Mucosa of stomach (tissue), 1 donor: ENCODE results near the gene KDR.

Experiments used
- H3K27me3 ChIP-seq: one replicate; pipeline ENCODE4 v1.7.0; 2013; ENCODE audit warnings: mild to moderate bottlenecking, low read length; ENCODE audit not compliant: control insufficient read depth, insufficient read depth
- H3K36me3 ChIP-seq: one replicate; pipeline ENCODE4 v1.7.0; 2013; ENCODE audit warnings: low read length; ENCODE audit not compliant: control insufficient read depth, insufficient read depth
- H3K4me1 ChIP-seq: one replicate; pipeline ENCODE4 v1.7.0; 2013; ENCODE audit warnings: mild to moderate bottlenecking, low read length; ENCODE audit not compliant: control insufficient read depth, insufficient read depth
- H3K4me3 ChIP-seq: one replicate; pipeline ENCODE4 v1.7.0; 2013; ENCODE audit warnings: low read length
- H3K9ac ChIP-seq: one replicate; pipeline ENCODE4 v1.7.0; 2013; ENCODE audit warnings: mild to moderate bottlenecking, low read length, moderate library complexity
- H3K9me3 ChIP-seq: one replicate; pipeline ENCODE4 v1.7.0; 2013; ENCODE audit warnings: mild to moderate bottlenecking, low read length, moderate library complexity; ENCODE audit not compliant: control insufficient read depth
- donor health status: Pancreatic carcinoma.

The KDR gene

DNA sequence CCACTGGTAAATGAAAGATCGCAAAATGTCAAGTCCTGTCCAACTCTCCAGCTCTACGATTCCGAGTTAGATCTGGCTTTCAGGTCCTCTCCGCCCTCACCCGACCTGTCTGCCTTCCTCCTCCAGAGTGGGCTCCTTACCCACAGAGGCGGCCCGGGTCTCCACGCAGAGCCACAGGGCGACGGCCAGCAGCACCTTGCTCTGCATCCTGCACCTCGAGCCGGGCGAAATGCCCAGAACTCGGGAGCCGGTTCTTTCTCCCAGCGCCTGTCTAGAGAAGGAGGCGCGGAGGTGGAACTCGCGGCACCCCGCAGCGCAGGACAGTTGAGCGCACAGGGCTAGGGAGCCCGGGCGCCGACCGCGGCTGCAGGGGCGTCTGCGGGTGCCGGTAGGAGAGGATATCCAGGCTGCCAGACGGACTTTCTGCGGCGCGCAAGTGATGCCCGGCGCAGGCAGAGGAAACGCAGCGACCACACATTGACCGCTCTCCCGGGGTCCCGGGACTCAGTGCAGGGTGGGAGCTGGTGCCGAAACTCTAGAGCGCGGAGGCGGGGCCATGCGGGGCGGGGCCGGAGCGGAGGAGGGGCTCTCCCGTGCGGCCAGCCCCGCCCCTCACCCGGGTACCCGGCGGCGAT lies at the start of gene KDR:
Gene KDR, minus strand, starts transcription at position 509 of the 635 bp plus-strand sequence. Its CDS starts 302 bp downstream, at position 207.
- Histone ChIP-seq H3K9me3 (no peaks in the 10 kb centered on the region), H3K4me3 (peak within 1 kb of the TSS; percentile 22), H3K36me3 (no peaks in the 10 kb centered on the region), H3K4me1 (peaks cover 8% of the 10 kb centered on the region), H3K27me3 (peaks cover 26% of the 10 kb centered on the region), H3K9ac (no peak within 1 kb of the TSS)

DNA sequence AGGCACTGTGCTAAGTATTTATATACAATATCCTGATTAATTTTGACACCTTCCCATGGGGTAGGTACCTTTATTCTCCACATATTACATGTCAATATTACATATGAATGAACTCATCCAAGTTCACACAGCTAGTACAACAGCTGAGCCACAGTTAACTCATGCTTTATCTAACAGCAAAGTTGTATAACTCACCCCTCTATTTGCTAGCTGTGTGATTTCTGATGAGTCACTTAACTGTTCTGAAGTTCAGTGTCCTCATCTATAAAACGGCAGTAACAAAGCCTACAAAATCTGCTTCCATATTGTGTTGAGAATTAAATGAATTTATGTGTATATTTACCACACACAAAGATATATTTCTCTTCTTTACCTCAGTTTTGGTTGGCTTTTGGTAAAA lies 48.2 kb upstream of the KDR start:
- Histone ChIP-seq H3K36me3 (no peaks in the 10 kb centered on the region), H3K9me3 (no peaks in the 10 kb centered on the region), H3K27me3 (no peaks in the 10 kb centered on the region), H3K9ac (no peak overlapping the region), H3K4me1 (peaks cover 8% of the 10 kb centered on the region), H3K4me3 (no peak overlapping the region)

GRCh38 chr4:55172694-55173287 lies 47.4 kb upstream of the KDR start:
- H3K4me1 ChIP-seq = peaks cover 5% of the 10 kb centered on the region
- no peak overlapping the region for H3K4me3 ChIP-seq
- no peaks in the 10 kb centered on the region for H3K27me3 ChIP-seq
- no peaks in the 10 kb centered on the region for H3K9me3 ChIP-seq
- H3K9ac ChIP-seq = no peak overlapping the region
- no peaks in the 10 kb centered on the region for H3K36me3 ChIP-seq

- Histone ChIP-seq H3K9me3 (no peaks in the 10 kb centered on the region), H3K27me3 (no peaks in the 10 kb centered on the region), H3K36me3 (no peaks in the 10 kb centered on the region), H3K4me3 (no peak overlapping the region), H3K9ac (no peak overlapping the region), H3K4me1 (peaks cover 5% of the 10 kb centered on the region)
Observed at GRCh38 chr4:55170462-55170861, 45.1 kb upstream of the KDR start.

GRCh38 chr4:55169352-55169961 lies 44.1 kb upstream of the KDR start:
- Histone ChIP-seq H3K9ac (no peak overlapping the region), H3K4me1 (peaks cover 5% of the 10 kb centered on the region), H3K9me3 (no peaks in the 10 kb centered on the region), H3K27me3 (no peaks in the 10 kb centered on the region), H3K36me3 (no peaks in the 10 kb centered on the region), H3K4me3 (no peak overlapping the region)

- peaks cover 13% of the 10 kb centered on the region for H3K27me3 ChIP-seq
- no peaks in the 10 kb centered on the region for H3K4me1 ChIP-seq
Observed at GRCh38 chr4:55162396-55162795, 37.0 kb upstream of the KDR start.

DNA sequence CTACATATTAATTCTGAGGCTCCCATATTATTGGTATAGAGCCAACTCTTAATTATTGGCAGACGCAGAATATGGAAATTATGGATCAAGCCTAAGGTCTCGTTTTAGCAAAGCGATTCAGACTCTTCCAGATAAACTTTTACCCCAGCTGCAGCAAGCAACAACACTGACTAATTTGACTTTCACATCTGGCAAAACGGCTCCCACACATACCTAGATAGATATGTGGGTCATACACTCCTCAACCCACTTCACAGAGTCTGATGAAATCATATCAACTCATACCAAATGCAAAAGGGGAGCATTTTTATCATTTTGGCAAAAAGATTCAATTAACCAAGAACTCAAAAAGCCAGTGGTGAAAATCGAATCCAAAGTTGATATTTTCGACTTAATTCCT lies 36.3 kb upstream of the KDR start:
- H3K9me3 ChIP-seq = no peaks in the 10 kb centered on the region
- H3K36me3 ChIP-seq = no peaks in the 10 kb centered on the region
- H3K4me3 ChIP-seq = no peak overlapping the region
- H3K9ac ChIP-seq = no peak overlapping the region
- H3K27me3 ChIP-seq = peaks cover 16% of the 10 kb centered on the region
- no peaks in the 10 kb centered on the region for H3K4me1 ChIP-seq

More at GRCh38 chr4:55162396-55162795, 37.0 kb upstream of the KDR start:
- no peak overlapping the region for H3K4me3 ChIP-seq
- H3K36me3 ChIP-seq = no peaks in the 10 kb centered on the region
- H3K9ac ChIP-seq = no peak overlapping the region
- no peaks in the 10 kb centered on the region for H3K9me3 ChIP-seq

DNA sequence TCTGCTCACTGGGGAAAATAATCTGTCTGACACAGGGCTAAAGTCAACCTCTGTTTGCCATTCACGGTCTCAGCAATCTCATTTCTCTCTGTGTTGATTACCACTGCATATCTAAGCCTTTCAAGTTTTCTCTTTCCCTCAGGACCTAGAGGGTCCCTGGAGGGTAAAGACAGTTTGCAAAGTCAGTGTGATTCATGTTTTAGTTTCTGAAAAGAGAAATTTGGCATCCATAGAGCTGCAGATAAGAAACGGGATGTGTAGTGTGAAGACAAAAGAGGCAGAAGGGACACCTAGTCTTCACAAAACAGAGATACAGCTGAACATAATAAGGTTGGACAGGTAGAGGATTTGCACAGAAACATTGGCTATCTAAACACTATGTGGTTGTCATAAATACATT lies 34.5 kb upstream of the KDR start:
- Histone ChIP-seq H3K9me3 (no peaks in the 10 kb centered on the region), H3K4me1 (no peaks in the 10 kb centered on the region), H3K4me3 (no peak overlapping the region), H3K36me3 (no peaks in the 10 kb centered on the region), H3K9ac (no peak overlapping the region), H3K27me3 (peaks cover 16% of the 10 kb centered on the region)

- H3K4me3 ChIP-seq = no peak overlapping the region
Observed at GRCh38 chr4:55158957-55159356, 33.6 kb upstream of the KDR start.

GRCh38 chr4:55157559-55158277 lies 32.3 kb upstream of the KDR start:
- H3K4me1 ChIP-seq = no peaks in the 10 kb centered on the region
- H3K27me3 ChIP-seq = peaks cover 16% of the 10 kb centered on the region
- no peaks in the 10 kb centered on the region for H3K9me3 ChIP-seq
- H3K9ac ChIP-seq = no peak overlapping the region
- H3K36me3 ChIP-seq = no peaks in the 10 kb centered on the region
- H3K4me3 ChIP-seq = no peak overlapping the region

More at GRCh38 chr4:55158957-55159356, 33.6 kb upstream of the KDR start:
- H3K9me3 ChIP-seq = no peaks in the 10 kb centered on the region
- H3K36me3 ChIP-seq = no peaks in the 10 kb centered on the region
- no peak overlapping the region for H3K9ac ChIP-seq
- no peaks in the 10 kb centered on the region for H3K4me1 ChIP-seq
- H3K27me3 ChIP-seq = peaks cover 16% of the 10 kb centered on the region

DNA sequence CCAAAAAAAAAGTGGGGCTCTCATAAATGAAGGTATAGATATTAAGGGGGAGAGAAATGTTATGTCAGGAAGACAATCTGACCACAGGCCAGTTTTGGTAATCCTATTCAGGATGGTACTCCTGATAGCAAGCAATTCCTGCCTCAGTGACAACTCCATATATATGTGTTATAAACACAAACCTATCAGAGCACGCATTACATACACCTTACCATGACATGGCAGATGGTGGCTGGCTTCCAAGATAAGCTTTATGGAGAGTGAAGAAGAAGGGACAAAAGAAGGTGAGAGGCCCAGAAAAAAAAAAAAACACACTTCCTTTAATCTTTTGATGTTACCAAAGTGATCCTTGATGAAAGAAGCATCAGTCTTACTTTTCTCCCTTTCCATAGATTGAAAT lies 29.5 kb upstream of the KDR start:
- Histone ChIP-seq H3K27me3 (peaks cover 16% of the 10 kb centered on the region), H3K4me3 (no peak overlapping the region)

GRCh38 chr4:55154290-55154880 lies 29.0 kb upstream of the KDR start:
- Histone ChIP-seq H3K36me3 (no peaks in the 10 kb centered on the region), H3K9me3 (no peaks in the 10 kb centered on the region), H3K27me3 (peaks cover 16% of the 10 kb centered on the region), H3K9ac (no peak overlapping the region), H3K4me3 (no peak overlapping the region), H3K4me1 (no peaks in the 10 kb centered on the region)

More for the DNA sequence above, 29.5 kb upstream of the KDR start:
- H3K4me1 ChIP-seq = no peaks in the 10 kb centered on the region
- no peaks in the 10 kb centered on the region for H3K36me3 ChIP-seq
- H3K9ac ChIP-seq = no peak overlapping the region
- H3K9me3 ChIP-seq = no peaks in the 10 kb centered on the region
